Transverse colon (tissue), 4 donors: ENCODE measurements around the gene CUL7.

Experiments used
- CTCF ChIP-seq, 5 experiments: fragments of 200-600 bp in 3 of 5; fragments of 450-650 bp in 2 of 5; sonication (generic) in 3 of 5; IDR thresholded peaks; 1 replicate in 2 of 5; 2 replicates in 3 of 5; pipeline ENCODE4 v1.5.1; 2016 to 2017; ENCODE audit warnings: antibody characterized with exemption in 5 of 5, inconsistent platforms in 3 of 5, mild to moderate bottlenecking in 2 of 5, moderate library complexity in 1 of 5
- EP300 ChIP-seq: sonication (generic); formaldehyde crosslinking; IDR thresholded peaks from one replicate; pipeline ENCODE4 v1.6.1; 2017; ENCODE audit warnings: antibody characterized with exemption, low read depth
- POLR2A ChIP-seq: fragments of 450-650 bp; IDR thresholded peaks from one replicate; pipeline ENCODE4 v1.6.1; 2016; ENCODE audit warnings: antibody characterized with exemption, mild to moderate bottlenecking, moderate library complexity
- POLR2AphosphoS5 ChIP-seq, 3 donors: sonication (generic); formaldehyde crosslinking; IDR thresholded peaks; one replicate each; pipeline ENCODE4 v1.6.1; 2016; ENCODE audit warnings: antibody characterized with exemption in 3 of 3

GRCh38 chr6:43036712-43037111 lies 16.9 kb downstream of the CUL7 start:
- TF ChIP-seq CTCF (IDR thresholded peaks at IDR 0.05) (no peak), POLR2A (no peak), POLR2AphosphoS5 (IDR thresholded peaks at IDR 0.05) (no peak), EP300 (no peak)
